Thyroid gland (tissue), 4 donors: ENCODE results near the gene PHC2. TPM values are rescaled to one million over a fixed set of nuclear protein-coding genes. Genes with fewer than 3 reads are reported as not detected.

ENCODE experiments used
- DNase-seq, 2 donors: peaks; one replicate each; pipeline ENCODE4 v3.0.0-alpha.2; 2019
- H3K27ac ChIP-seq, 3 donors: fragments of 200-600 bp; sonication (generic); 1 replicate in 2 of 3; 2 replicates in 1 of 3; pipeline ENCODE4 v1.5.1; 2016 to 2019; ENCODE audit warnings: mild to moderate bottlenecking in 1 of 3, moderate library complexity in 1 of 3
- H3K27me3 ChIP-seq: fragments of 200-600 bp; sonication (generic); one replicate; pipeline ENCODE4 v1.5.1; 2019
- H3K36me3 ChIP-seq, 2 donors: fragments of 200-600 bp; sonication (generic); one replicate each; pipeline ENCODE4 v1.5.1; 2016 to 2019
- H3K4me1 ChIP-seq, 2 donors: fragments of 200-600 bp; sonication (generic); one replicate each; pipeline ENCODE4 v1.5.1; 2017 to 2019
- H3K4me3 ChIP-seq, 3 donors: fragments of 200-600 bp; sonication (generic); replicated peaks in 1 of 3; 1 replicate in 2 of 3; 2 replicates in 1 of 3; pipeline ENCODE4 v1.5.1; 2016; ENCODE audit warnings: mild to moderate bottlenecking in 1 of 3
- H3K9me3 ChIP-seq: fragments of 200-600 bp; sonication (generic); one replicate; pipeline ENCODE4 v1.5.1; 2017
- CTCF ChIP-seq, 6 experiments: fragments of 200-600 bp in 3 of 6; fragments of 450-650 bp in 3 of 6; sonication (generic) in 3 of 6; IDR thresholded peaks; one replicate each; pipeline ENCODE4 v1.5.1; 2016 to 2019; ENCODE audit warnings: antibody characterized with exemption in 6 of 6, mild to moderate bottlenecking in 2 of 6, inconsistent platforms in 1 of 6, moderate library complexity in 1 of 6
- POLR2A ChIP-seq, 2 donors: fragments of 450-650 bp; IDR thresholded peaks; one replicate each; pipeline ENCODE4 v1.6.1; 2017; ENCODE audit warnings: antibody characterized with exemption in 2 of 2, mild to moderate bottlenecking in 2 of 2, moderate library complexity in 1 of 2
- WGBS, 2 donors: methylation state at CpG; one replicate each; pipeline ENCODE4 v1.1.5; 2017; 5-methylcytosine and 5-hydroxymethylcytosine counted together
- intact Hi-C: fragments of 100-400 bp; cut with DNase I; formaldehyde crosslinking; loops from one replicate; pipeline ENCODE4 v1.15.1; 2023
- total RNA-seq, 4 donors: library from RNA; depleted of rRNA; stranded (reverse); fragments of >200 nt; gene quantifications; one replicate each; pipeline ENCODE4 v1.2.3, GENCODE V29; 2016

The PHC2 gene
- total RNA-seq, 4 donors from 2014 or later = 86.8 to 150 (median 113) TPM

GRCh38 chr1:33396188-33397124 lies 34.4 kb downstream of the PHC2 start:
- peak overlapping the region in 2 of 3 donors; percentile 39 to 52 for H3K27ac ChIP-seq
- no peaks in the 10 kb centered on the region for H3K27me3 ChIP-seq
- no peaks in the 10 kb centered on the region for H3K9me3 ChIP-seq
- H3K4me3 ChIP-seq = no peak overlapping the region
- 69 to 71% methylated on average over 10 of the region's 10 CpGs for WGBS, 2 donors
- H3K36me3 ChIP-seq = no peaks in the 10 kb centered on the region
- peaks cover 19 to 26% of the 10 kb centered on the region in 2 donors for H3K4me1 ChIP-seq
- no peak for DNase-seq
- intact Hi-C loops = no loop called here
- TF ChIP-seq POLR2A (IDR thresholded peaks at IDR 0.05) = no peak
- no peak for TF ChIP-seq CTCF (IDR thresholded peaks at IDR 0.05)

GRCh38 chr1:33394770-33395169 lies 36.1 kb downstream of the PHC2 start:
- WGBS, 2 donors = 72 to 80% methylated on average over 5 of the region's 5 CpGs
- peaks cover 19 to 26% of the 10 kb centered on the region in 2 donors for H3K4me1 ChIP-seq
- H3K36me3 ChIP-seq = no peaks in the 10 kb centered on the region
- DNase-seq = no peak
- no peaks in the 10 kb centered on the region for H3K9me3 ChIP-seq
- no peak overlapping the region for H3K27ac ChIP-seq
- H3K4me3 ChIP-seq = no peak overlapping the region
- intact Hi-C loops = no loop called here
- TF ChIP-seq CTCF (IDR thresholded peaks at IDR 0.05) (no peak), POLR2A (IDR thresholded peaks at IDR 0.05) (no peak)
- no peaks in the 10 kb centered on the region for H3K27me3 ChIP-seq

DNA sequence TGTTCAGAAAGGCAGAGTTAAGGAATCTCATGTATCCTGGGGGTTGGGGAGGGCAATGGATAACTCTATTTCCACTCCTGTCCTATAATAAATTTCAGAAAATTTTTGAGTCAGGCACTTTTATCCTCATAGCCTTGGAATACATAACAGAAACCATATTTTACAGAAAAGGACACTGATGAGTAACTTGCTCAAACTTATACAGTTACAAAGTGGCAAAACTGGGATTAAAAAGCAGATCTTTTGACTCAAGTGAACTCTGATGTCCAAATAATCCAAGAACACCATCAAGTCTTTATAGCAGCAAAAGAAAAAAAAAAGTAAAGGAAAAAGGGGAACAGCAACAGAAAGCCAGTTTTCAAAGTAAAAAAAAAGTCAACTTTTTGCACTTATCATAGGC lies 36.9 kb downstream of the PHC2 start:
- DNase-seq = no peak
- Histone ChIP-seq H3K27ac (no peak overlapping the region), H3K36me3 (no peaks in the 10 kb centered on the region), H3K27me3 (no peaks in the 10 kb centered on the region), H3K4me1 (peaks cover 24 to 32% of the 10 kb centered on the region in 2 donors), H3K4me3 (no peak overlapping the region), H3K9me3 (no peaks in the 10 kb centered on the region)
- intact Hi-C loops = no loop called here
- TF ChIP-seq CTCF (IDR thresholded peaks at IDR 0.05) = no peak

DNA sequence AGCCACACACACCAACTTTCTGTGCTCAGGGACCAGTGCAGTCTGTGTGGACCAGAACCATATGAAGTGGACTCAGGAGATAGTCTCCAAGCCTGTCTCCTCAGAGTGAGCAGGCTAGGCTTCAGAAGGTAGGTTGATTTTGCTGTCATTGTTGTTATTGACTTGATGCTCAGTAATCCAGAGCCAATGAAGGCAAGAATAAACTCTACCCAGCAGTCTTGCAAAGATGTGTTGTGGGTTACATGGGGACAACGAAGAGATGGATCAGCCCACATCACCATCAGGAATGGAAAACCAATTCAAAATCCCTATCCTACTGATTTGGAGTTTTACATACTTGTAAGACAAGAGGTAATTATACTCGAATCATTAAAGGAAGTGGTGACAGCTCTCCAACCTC lies 37.4 kb downstream of the PHC2 start:
- H3K9me3 ChIP-seq = no peaks in the 10 kb centered on the region
- no peak overlapping the region for H3K27ac ChIP-seq
- no peak for TF ChIP-seq POLR2A (IDR thresholded peaks at IDR 0.05)
- TF ChIP-seq CTCF (IDR thresholded peaks at IDR 0.05) = no peak
- DNase-seq = no peak
- 84 to 95% methylated on average over 2 of the region's 2 CpGs for WGBS, 2 donors
- H3K27me3 ChIP-seq = no peaks in the 10 kb centered on the region
- intact Hi-C loops = no loop called here
- H3K36me3 ChIP-seq = no peaks in the 10 kb centered on the region
- peaks cover 28 to 34% of the 10 kb centered on the region in 2 donors for H3K4me1 ChIP-seq
- H3K4me3 ChIP-seq = no peak overlapping the region

DNA sequence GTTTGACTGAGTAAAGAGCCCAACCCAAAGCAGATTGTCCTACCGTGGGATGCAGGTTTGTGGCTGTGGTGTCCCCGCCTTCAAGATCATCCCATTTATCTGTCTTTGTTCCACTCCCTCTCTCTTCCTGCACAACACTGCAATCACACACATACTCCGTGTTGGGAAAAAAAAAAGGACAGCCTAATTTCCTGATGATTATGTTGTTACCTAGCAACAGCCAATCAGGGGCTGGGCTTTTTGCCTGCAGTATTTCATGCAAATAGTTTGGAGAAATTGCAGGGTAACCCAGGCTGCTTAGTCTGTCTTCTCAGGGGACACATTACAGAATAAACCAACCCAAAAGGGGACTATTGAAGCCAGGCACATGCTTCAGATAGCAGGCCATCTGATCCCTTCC lies 38.3 kb downstream of the PHC2 start:
- no peaks in the 10 kb centered on the region for H3K9me3 ChIP-seq
- H3K27ac ChIP-seq = no peak overlapping the region
- DNase-seq = no peak
- TF ChIP-seq CTCF (IDR thresholded peaks at IDR 0.05) (no peak), POLR2A (IDR thresholded peaks at IDR 0.05) (no peak)
- H3K4me3 ChIP-seq = no peak overlapping the region
- WGBS, 2 donors = 46 to 59% methylated on average over 3 of the region's 3 CpGs
- H3K27me3 ChIP-seq = no peaks in the 10 kb centered on the region
- intact Hi-C loops = no loop called here
- H3K4me1 ChIP-seq = peaks cover 25 to 27% of the 10 kb centered on the region in 2 donors
- H3K36me3 ChIP-seq = no peaks in the 10 kb centered on the region
